Activated naive CD8-positive, alpha-beta T cell (primary cell): ENCODE data around the gene VPS11.

Source experiments
- H3K27ac Mint-ChIP-seq: one replicate; pipeline ENCODE4 v1.8.0; 2021; ENCODE audit warnings: mixed read lengths
- H3K27me3 Mint-ChIP-seq: one replicate; pipeline ENCODE4 v1.8.0; 2021; ENCODE audit warnings: mixed read lengths
- H3K36me3 Mint-ChIP-seq: one replicate; pipeline ENCODE4 v1.8.0; 2021; ENCODE audit warnings: mixed read lengths
- H3K4me1 Mint-ChIP-seq: one replicate; pipeline ENCODE4 v1.8.0; 2021; ENCODE audit warnings: low read depth, mixed read lengths
- H3K4me3 Mint-ChIP-seq: one replicate; pipeline ENCODE4 v1.8.0; 2021; ENCODE audit warnings: mild to moderate bottlenecking, mixed read lengths
- H3K9me3 Mint-ChIP-seq: one replicate; pipeline ENCODE4 v1.8.0; 2021; ENCODE audit warnings: low read depth, mixed read lengths

VPS11 gene

GRCh38 chr11:119130662-119131061 lies 63.0 kb downstream of the VPS11 start:
- Mint-ChIP-seq H3K9me3 (no peaks in the 10 kb centered on the region), H3K4me1 (peaks cover 11% of the 10 kb centered on the region), H3K4me3 (no peak overlapping the region), H3K27ac (no peak overlapping the region), H3K27me3 (no peaks in the 10 kb centered on the region), H3K36me3 (peaks cover 8% of the 10 kb centered on the region)
